LNCaP clone FGC (cell line): ENCODE results near the gene GFER.

Source experiments
- DNase-seq: peaks from one replicate; pipeline ENCODE4 v3.0.0-alpha.2; 2011; ENCODE audit warnings: low read depth
- H3K4me3 ChIP-seq: 2 replicates; pipeline ENCODE4 v1.5.1; 2011; ENCODE audit warnings: mild to moderate bottlenecking, low read depth, low read length, control low read depth
- TF ChIP-seq, protein P1 (sequence below): IDR thresholded peaks from 2 replicates; pipeline ENCODE4 v1.5.1; 2012; ENCODE audit warnings: mild to moderate bottlenecking; ENCODE audit not compliant: control insufficient read depth, insufficient read depth; ENCODE audit errors: extremely low read depth

GFER gene

GRCh38 chr16:1973461-1974156 is 10.4 kb upstream of the GFER start:
- H3K4me3 ChIP-seq = peak overlapping the region; percentile 95
- TF ChIP-seq, protein P1, sequence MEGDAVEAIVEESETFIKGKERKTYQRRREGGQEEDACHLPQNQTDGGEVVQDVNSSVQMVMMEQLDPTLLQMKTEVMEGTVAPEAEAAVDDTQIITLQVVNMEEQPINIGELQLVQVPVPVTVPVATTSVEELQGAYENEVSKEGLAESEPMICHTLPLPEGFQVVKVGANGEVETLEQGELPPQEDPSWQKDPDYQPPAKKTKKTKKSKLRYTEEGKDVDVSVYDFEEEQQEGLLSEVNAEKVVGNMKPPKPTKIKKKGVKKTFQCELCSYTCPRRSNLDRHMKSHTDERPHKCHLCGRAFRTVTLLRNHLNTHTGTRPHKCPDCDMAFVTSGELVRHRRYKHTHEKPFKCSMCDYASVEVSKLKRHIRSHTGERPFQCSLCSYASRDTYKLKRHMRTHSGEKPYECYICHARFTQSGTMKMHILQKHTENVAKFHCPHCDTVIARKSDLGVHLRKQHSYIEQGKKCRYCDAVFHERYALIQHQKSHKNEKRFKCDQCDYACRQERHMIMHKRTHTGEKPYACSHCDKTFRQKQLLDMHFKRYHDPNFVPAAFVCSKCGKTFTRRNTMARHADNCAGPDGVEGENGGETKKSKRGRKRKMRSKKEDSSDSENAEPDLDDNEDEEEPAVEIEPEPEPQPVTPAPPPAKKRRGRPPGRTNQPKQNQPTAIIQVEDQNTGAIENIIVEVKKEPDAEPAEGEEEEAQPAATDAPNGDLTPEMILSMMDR = no peak
- DNase-seq = no peak

GRCh38 chr16:1974157-1975070 is 9.6 kb upstream of the GFER start:
- H3K4me3 ChIP-seq = no peak overlapping the region
- DNase-seq = no peak
- TF ChIP-seq, protein P1 = no peak

- no peak overlapping the region for H3K4me3 ChIP-seq
- TF ChIP-seq, protein P1 = no peak
- DNase-seq = no peak
Measured at GRCh38 chr16:1975432-1976215, 8.4 kb upstream of the GFER start.

DNA sequence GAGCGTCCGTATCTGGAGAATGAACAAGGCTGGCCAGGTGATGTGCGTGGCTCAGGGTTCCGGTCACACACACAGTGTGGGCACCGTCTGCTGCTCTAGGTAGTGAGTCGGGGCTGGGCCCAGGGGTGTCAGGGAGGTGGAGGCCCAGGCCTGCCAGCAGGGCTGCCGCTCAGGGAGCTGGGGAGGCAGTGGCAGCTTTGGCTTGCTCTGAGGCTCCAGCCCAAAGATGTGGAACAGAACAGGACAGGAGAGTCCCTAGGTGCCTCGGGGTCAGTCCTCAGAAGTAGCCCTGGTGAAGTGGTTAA is 7.8 kb upstream of the GFER start:
- no peak for DNase-seq
- no peak overlapping the region for H3K4me3 ChIP-seq
- TF ChIP-seq, protein P1 = no peak

DNA sequence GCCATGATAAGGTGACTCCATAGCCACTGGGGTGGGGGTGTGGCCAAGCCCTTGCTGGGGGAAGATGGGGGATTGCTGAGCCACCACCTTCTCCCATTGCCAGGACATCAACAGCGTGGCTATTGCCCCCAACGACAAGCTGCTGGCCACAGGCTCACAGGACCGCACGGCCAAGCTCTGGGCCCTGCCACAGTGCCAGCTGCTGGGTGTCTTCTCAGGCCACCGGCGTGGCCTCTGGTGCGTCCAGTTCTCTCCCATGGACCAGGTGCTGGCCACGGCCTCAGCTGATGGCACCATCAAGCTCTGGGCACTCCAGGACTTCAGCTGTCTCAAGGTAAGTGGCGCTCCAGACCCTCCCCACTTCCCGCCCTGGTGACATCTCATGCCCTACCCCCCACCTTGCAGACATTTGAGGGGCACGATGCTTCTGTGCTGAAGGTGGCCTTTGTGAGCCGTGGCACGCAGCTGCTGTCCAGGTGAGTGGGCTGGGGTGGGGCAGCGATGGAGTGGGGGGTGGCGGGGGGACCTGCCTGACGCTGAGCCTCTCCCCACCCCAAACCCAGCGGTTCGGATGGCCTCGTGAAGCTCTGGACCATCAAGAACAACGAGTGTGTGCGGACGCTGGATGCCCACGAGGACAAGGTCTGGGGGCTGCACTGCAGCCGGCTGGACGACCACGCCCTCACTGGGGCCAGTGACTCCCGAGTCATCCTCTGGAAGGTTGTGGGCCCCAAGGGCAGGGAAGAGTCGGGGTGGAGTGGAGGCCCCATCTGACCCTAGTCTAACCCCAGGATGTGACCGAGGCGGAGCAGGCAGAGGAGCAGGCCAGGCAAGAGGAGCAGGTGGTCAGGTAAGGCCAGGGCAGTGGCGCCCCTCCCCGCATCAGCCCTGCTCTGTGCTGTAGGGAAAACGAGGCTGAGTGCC is 6.8 kb upstream of the GFER start:
- TF ChIP-seq, protein P1 = no peak
- H3K4me3 ChIP-seq = no peak overlapping the region
- no peak for DNase-seq

DNA sequence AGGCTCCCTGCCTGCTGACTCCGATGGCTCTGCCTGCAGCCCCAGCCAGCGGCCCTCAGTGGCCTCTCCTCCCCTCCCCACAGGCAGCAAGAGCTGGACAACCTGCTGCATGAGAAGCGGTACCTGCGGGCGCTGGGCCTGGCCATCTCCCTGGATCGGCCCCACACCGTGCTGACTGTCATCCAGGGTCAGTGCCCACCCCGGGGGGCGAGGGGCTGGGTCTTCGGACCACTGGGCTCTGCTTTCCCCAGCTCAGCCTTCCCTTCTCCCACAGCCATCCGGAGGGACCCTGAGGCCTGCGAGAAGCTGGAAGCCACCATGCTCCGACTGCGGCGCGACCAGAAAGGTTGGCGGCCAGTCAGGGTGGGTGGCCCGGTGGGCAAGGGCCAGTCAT is 6.1 kb upstream of the GFER start:
- TF ChIP-seq, protein P1 = no peak
- no peak overlapping the region for H3K4me3 ChIP-seq
- no peak for DNase-seq
